Endothelial cell of umbilical vein (primary cell): ENCODE results near the gene ZC2HC1C. TPM values are rescaled to one million over a fixed set of nuclear protein-coding genes. Genes with fewer than 3 reads are reported as not detected.

Experiments
- BruUV-seq: library from RNA; stranded (reverse); fragments of 400-500 nt; replicated peaks from 2 replicates; lab custom pipeline; 2021; lab: Mats Ljungman, UMichigan
- CTCF ChIA-PET: fragments of 300-600, 350-600 bp; sonication (Branson Sonifier 250); formaldehyde crosslinking; loops from one replicate; lab custom pipeline; 2021; ENCODE audit warnings: antibody characterized with exemption, inconsistent platforms; lab: Charles Lee
- POLR2A ChIA-PET: fragments of 300-600, 350-600 bp; sonication (Branson Sonifier 250); formaldehyde crosslinking; loops from one replicate; lab custom pipeline; 2021; ENCODE audit warnings: antibody characterized with exemption, inconsistent platforms; lab: Charles Lee
- DNase-seq: peaks from one replicate; pipeline ENCODE4 v3.0.0-alpha.2; 2011; ENCODE audit warnings: low read depth, low spot score
- FAIRE-seq: peaks from 2 replicates; lab custom pipeline; 2011; peaks lifted over from hg19 to GRCh38; lab: Jason Lieb, UNC
- H2AFZ ChIP-seq: 2 replicates; pipeline ENCODE4 v1.6.0; 2012; ENCODE audit warnings: low read depth, low read length, control low read depth, inconsistent platforms
- H3K27ac ChIP-seq: 2 replicates; pipeline ENCODE4 v1.5.1; 2011; ENCODE audit warnings: low read depth, mild to moderate bottlenecking, control low read depth, low read length, moderate library complexity; ENCODE audit not compliant: insufficient read depth
- H3K27me3 ChIP-seq, 2 experiments: 2 replicates each; pipeline versions ENCODE4 v1.6.0 to v1.6.1; 2011; ENCODE audit warnings: low read length in 2 of 2, mixed read lengths in 1 of 2; ENCODE audit not compliant: control insufficient read depth in 2 of 2, insufficient read depth in 2 of 2
- H3K36me3 ChIP-seq, 2 experiments: 2 replicates in 1 of 2; 3 replicates in 1 of 2; pipeline ENCODE4 v1.5.1; 2011; ENCODE audit warnings: low read length in 2 of 2, mild to moderate bottlenecking in 1 of 2, moderate library complexity in 1 of 2; ENCODE audit not compliant: control insufficient read depth in 2 of 2, insufficient read depth in 2 of 2; ENCODE audit errors: extremely low read depth in 1 of 2
- H3K4me1 ChIP-seq: 3 replicates; pipeline ENCODE4 v1.5.1; 2011; ENCODE audit warnings: mild to moderate bottlenecking, low read length; ENCODE audit not compliant: control insufficient read depth, insufficient read depth; ENCODE audit errors: extremely low read depth
- H3K4me2 ChIP-seq: 2 replicates; pipeline ENCODE4 v1.6.1; 2011; ENCODE audit warnings: low read length, control low read depth, mixed read lengths; ENCODE audit not compliant: insufficient read depth
- H3K4me3 ChIP-seq, 3 experiments: fragments of 200-600 bp in 1 of 3; sonication (generic), shearing (Covaris generic) in 1 of 3; replicated peaks in 1 of 3; 2 replicates each; pipeline ENCODE4 v1.5.1; 2011 to 2016; ENCODE audit warnings: control low read depth in 3 of 3, low read length in 3 of 3, mild to moderate bottlenecking in 2 of 3, inconsistent platforms in 1 of 3, low read depth in 1 of 3, moderate library complexity in 1 of 3; ENCODE audit not compliant: insufficient read depth in 1 of 3
- H3K79me2 ChIP-seq: 2 replicates; pipeline ENCODE4 v1.6.0; 2012; ENCODE audit warnings: low read length, inconsistent platforms; ENCODE audit not compliant: control insufficient read depth, insufficient read depth
- H3K9ac ChIP-seq: replicated peaks from 2 replicates; pipeline ENCODE3; 2011; ENCODE audit warnings: low read length, control low read depth; ENCODE audit not compliant: insufficient read depth; ENCODE audit errors: extremely low read depth
- H3K9me1 ChIP-seq: replicated peaks from 3 replicates; pipeline ENCODE4 v1.6.0; 2011; ENCODE audit warnings: mild to moderate bottlenecking, low read length; ENCODE audit not compliant: control insufficient read depth, insufficient read depth; ENCODE audit errors: extremely low read depth
- H3K9me3 ChIP-seq: replicated peaks from 2 replicates; pipeline ENCODE4 v1.5.1; 2012; ENCODE audit warnings: low read length, inconsistent platforms; ENCODE audit not compliant: control insufficient read depth, insufficient read depth
- H4K20me1 ChIP-seq: replicated peaks from 2 replicates; pipeline ENCODE3; 2011; ENCODE audit warnings: mild to moderate bottlenecking, low read length; ENCODE audit not compliant: control insufficient read depth, insufficient read depth; ENCODE audit errors: extremely low read depth
- GATA2 ChIP-seq: IDR thresholded peaks from 2 replicates; pipeline ENCODE4 v1.7.0; 2011; ENCODE audit warnings: low read depth, mild to moderate bottlenecking, moderate library complexity, mixed read lengths, low read length; ENCODE audit not compliant: insufficient read length, insufficient read depth
- MYC ChIP-seq: IDR thresholded peaks from one replicate; pipeline ENCODE4 v1.6.1; 2011; ENCODE audit warnings: mild to moderate bottlenecking, low read depth, low read length
- POLR2A ChIP-seq: IDR thresholded peaks from 2 replicates; pipeline ENCODE4 v1.6.1; 2012; ENCODE audit warnings: low read depth, mild to moderate bottlenecking, control low read depth, low read length
- POLR2AphosphoS5 ChIP-seq: IDR thresholded peaks from 2 replicates; pipeline ENCODE4 v1.6.1; 2012; ENCODE audit warnings: low read depth, mild to moderate bottlenecking, control low read depth, low read length, moderate library complexity; ENCODE audit not compliant: insufficient read depth
- dilution Hi-C: fragments of 300-500 bp; cut with MboI; formaldehyde crosslinking; loops from one replicate; pipeline ENCODE4 v1.15.0; 2019; ENCODE audit warnings: low sequenced_read_pairs; ENCODE audit not compliant: extremely low pct_ligation_motif_present
- intact Hi-C: fragments of 100-400 bp; cut with micrococcal nuclease; formaldehyde crosslinking; loops from one replicate; pipeline ENCODE4 v1.10.0; 2022
- polyA plus RNA-seq, 4 experiments: library from polyadenylated mRNA; depleted of rRNA in 3 of 4; stranded (reverse) in 3 of 4; unstranded in 1 of 4; fragments of >200 nt; gene quantifications; 2 replicates each; pipeline versions ENCODE4 v1.2.1 to v1.2.3, GENCODE V29; 2011 to 2012; ENCODE audit warnings: missing spikeins in 1 of 4
- total RNA-seq: library from RNA; stranded (reverse); gene quantifications from 2 replicates; pipeline ENCODE4 v1.2.3, GENCODE V29; 2021
- TF ChIP-seq, protein P1 (sequence below), 2 donors: IDR thresholded peaks; 1 replicate in 1 of 2; 2 replicates in 1 of 2; pipeline ENCODE4 v1.5.1; 2011; ENCODE audit warnings: low read length in 2 of 2, mild to moderate bottlenecking in 2 of 2, moderate library complexity in 2 of 2, control low read depth in 1 of 2, inconsistent platforms in 1 of 2, low read depth in 1 of 2; ENCODE audit not compliant: insufficient read depth in 1 of 2; ENCODE audit errors: extremely low read depth in 1 of 2
- TF ChIP-seq, protein P2 (sequence below): IDR thresholded peaks from 2 replicates; pipeline ENCODE4 v1.6.1; 2011; ENCODE audit not compliant: insufficient read depth, insufficient read length

Gene ZC2HC1C
- total and polyA plus RNA-seq, 2 donors (not counting 3 experiments of a cell fraction or from before 2014, with no cell fraction given): 0.84 to 0.91 TPM

DNA sequence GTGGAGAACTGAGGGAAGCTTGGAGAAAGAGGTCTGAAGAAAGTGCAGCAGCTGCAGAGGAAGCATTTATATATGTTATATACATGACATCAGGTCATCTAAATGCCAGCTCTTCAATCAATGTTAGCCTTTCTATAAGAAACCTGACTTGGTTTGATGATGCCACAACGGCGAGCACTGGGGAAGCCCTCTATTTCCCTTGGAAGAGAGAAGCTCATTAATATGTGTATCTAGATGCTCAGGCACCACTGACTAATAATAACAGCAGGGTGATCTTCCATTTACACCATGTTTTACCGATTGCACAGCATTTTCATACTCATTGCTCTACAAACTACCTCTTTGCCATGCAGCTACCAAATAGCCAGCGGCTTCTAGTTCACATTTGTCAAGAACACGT, 6.4 kb upstream of the ZC2HC1C start:
- Histone ChIP-seq H3K4me2 (peak overlapping the region; percentile 85), H3K27ac (no peak overlapping the region), H2AFZ (no peak overlapping the region), H3K4me3 (peak overlapping the region; percentile 63 to 79 (median 75)), H4K20me1 (no peaks in the 10 kb centered on the region), H3K36me3 (no peaks in the 10 kb centered on the region), H3K9ac (peak overlapping the region; percentile 88), H3K79me2 (peaks cover 27% of the 10 kb centered on the region), H3K9me3 (no peaks in the 10 kb centered on the region), H3K9me1 (no peaks in the 10 kb centered on the region), H3K4me1 (peaks cover 27% of the 10 kb centered on the region), H3K27me3 (no peaks in the 10 kb centered on the region)
- no peak for TF ChIP-seq POLR2AphosphoS5
- TF ChIP-seq GATA2: no peak
- TF ChIP-seq, protein P1, sequence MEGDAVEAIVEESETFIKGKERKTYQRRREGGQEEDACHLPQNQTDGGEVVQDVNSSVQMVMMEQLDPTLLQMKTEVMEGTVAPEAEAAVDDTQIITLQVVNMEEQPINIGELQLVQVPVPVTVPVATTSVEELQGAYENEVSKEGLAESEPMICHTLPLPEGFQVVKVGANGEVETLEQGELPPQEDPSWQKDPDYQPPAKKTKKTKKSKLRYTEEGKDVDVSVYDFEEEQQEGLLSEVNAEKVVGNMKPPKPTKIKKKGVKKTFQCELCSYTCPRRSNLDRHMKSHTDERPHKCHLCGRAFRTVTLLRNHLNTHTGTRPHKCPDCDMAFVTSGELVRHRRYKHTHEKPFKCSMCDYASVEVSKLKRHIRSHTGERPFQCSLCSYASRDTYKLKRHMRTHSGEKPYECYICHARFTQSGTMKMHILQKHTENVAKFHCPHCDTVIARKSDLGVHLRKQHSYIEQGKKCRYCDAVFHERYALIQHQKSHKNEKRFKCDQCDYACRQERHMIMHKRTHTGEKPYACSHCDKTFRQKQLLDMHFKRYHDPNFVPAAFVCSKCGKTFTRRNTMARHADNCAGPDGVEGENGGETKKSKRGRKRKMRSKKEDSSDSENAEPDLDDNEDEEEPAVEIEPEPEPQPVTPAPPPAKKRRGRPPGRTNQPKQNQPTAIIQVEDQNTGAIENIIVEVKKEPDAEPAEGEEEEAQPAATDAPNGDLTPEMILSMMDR (IDR thresholded peaks at IDR 0.05; ENCODE audit: extremely low read depth in 1 of 2, insufficient read depth in 1 of 2, low read depth in 1 of 2, low read length in 2 of 2): no peak
- TF ChIP-seq MYC: no peak
- TF ChIP-seq POLR2A: no peak
- TF ChIP-seq, protein P2, sequence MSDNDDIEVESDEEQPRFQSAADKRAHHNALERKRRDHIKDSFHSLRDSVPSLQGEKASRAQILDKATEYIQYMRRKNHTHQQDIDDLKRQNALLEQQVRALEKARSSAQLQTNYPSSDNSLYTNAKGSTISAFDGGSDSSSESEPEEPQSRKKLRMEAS: no peak
- intact Hi-C loops: no loop called here
- POLR2A ChIA-PET: interaction anchor here (1.6 kb wide), 1 partner anchor 108 kb away, joined by 6 read pairs; the partner anchor contains the start of gene PGF
- CTCF ChIA-PET: interaction anchor here (0.7 to 2.3 kb wide), 11 partner anchors 10 to 202 kb away, joined by 3 to 13 read pairs (median 3); partner anchors contain the start of gene MLH3
- no TSS peak for BruUV-seq
- no peak for FAIRE-seq
- dilution Hi-C loops: no loop called here
- DNase-seq: no peak
